ENCODE results near the gene CDKL4. TPM values are rescaled to one million over a fixed set of nuclear protein-coding genes. Genes with fewer than 3 reads are reported as not detected.

The CDKL4 gene
- 1 to 10 TPM in 1 of 2 donors, under 1 TPM in 1; 0.67 to 1.4 TPM for total RNA-seq

GRCh38 chr2:39243469-39244123 is at the start of gene CDKL4:
Gene CDKL4, minus strand, starts transcription at chr2:39243970.

Small RNAs within 50 kb of the gene (small RNA-seq; reads per million reads assigned to genes)
- gene RF00019: 0 reads per million in 2 donors
- gene RF00272: 0 to 0.04 reads per million in 2 donors

Other genes starting within 250 kb of the CDKL4 start
- gene SOS1, start 122.9 kb downstream of the CDKL4 start, total RNA-seq: 10 to 100 TPM; 10.3 to 16.2 TPM
- gene MAP4K3, start 193.3 kb upstream of the CDKL4 start, total RNA-seq: 10 to 100 TPM; 55.4 to 56.6 TPM

Measured in melanocyte of skin (primary cell).